ENCODE results near the gene SIAH2. TPM values are rescaled to one million over a fixed set of nuclear protein-coding genes. Genes with fewer than 3 reads are reported as not detected.

SIAH2 gene
- total and polyA plus RNA-seq, 12 donors = 22.1 to 216 (median 107) TPM

- Histone ChIP-seq H3K27ac (peak overlapping the region in 3 of 5 donors; percentile 61 to 99 (median 62)), H3K4me1 (replicated peaks in 1 of 2) (peaks cover 74 to 98% of the 10 kb centered on the region in 2 donors), H3K9me3 (replicated peaks in 1 of 3) (no peaks in the 10 kb centered on the region), H3K4me3 (no peak overlapping the region), H3K36me3 (replicated peaks in 1 of 2) (peaks cover 0 to 8% of the 10 kb centered on the region in 2 donors), H3K27me3 (no peaks in the 10 kb centered on the region)
- peak in 1 of 7 donors; percentile 17 for DNase-seq
- WGBS, 4 donors = 41 to 66% (median 63%) methylated on average over 2 of the region's 2 CpGs
- TF ChIP-seq POLR2A (IDR thresholded peaks at IDR 0.05) (no peak), CTCF (IDR thresholded peaks at IDR 0.05) (no peak)
- intact Hi-C loops (cut with DNase I) = no loop called here
Measured at GRCh38 chr3:150751781-150752263, 11.1 kb downstream of the SIAH2 start.

GRCh38 chr3:150749255-150749654 is 13.7 kb downstream of the SIAH2 start:
- peaks cover 0 to 8% of the 10 kb centered on the region in 2 donors for H3K36me3 ChIP-seq (replicated peaks in 1 of 2)
- intact Hi-C loops (cut with DNase I) = no loop called here
- 33 to 46% (median 44%) methylated on average over 6 of the region's 6 CpGs for WGBS, 4 donors
- no peaks in the 10 kb centered on the region for H3K9me3 ChIP-seq (replicated peaks in 1 of 3)
- H3K27me3 ChIP-seq = no peaks in the 10 kb centered on the region
- H3K27ac ChIP-seq = peak overlapping the region; percentile 41 to 87 (median 75)
- H3K4me3 ChIP-seq = no peak overlapping the region
- TF ChIP-seq POLR2A (IDR thresholded peaks at IDR 0.05) (no peak), CTCF (IDR thresholded peaks at IDR 0.05) (no peak)
- peak in 2 of 7 donors; percentile 5 to 12 for DNase-seq
- peaks cover 65 to 97% of the 10 kb centered on the region in 2 donors for H3K4me1 ChIP-seq (replicated peaks in 1 of 2)

GRCh38 chr3:150748684-150749047 is 14.3 kb downstream of the SIAH2 start:
- Histone ChIP-seq H3K4me3 (no peak overlapping the region), H3K9me3 (replicated peaks in 1 of 3) (no peaks in the 10 kb centered on the region), H3K27me3 (no peaks in the 10 kb centered on the region), H3K36me3 (replicated peaks in 1 of 2) (peaks cover 0 to 8% of the 10 kb centered on the region in 2 donors), H3K27ac (peak overlapping the region; percentile 41 to 87 (median 75)), H3K4me1 (replicated peaks in 1 of 2) (peaks cover 68 to 97% of the 10 kb centered on the region in 2 donors)
- intact Hi-C loops (cut with DNase I) = no loop called here
- 25 to 40% (median 39%) methylated on average over 1 of the region's 1 CpG for WGBS, 4 donors
- TF ChIP-seq CTCF (IDR thresholded peaks at IDR 0.05) = no peak
- no peak for DNase-seq

- peak in 1 of 2 donors; percentile 31 for TF ChIP-seq POLR2A (IDR thresholded peaks at IDR 0.05)
- no peak for TF ChIP-seq CTCF (IDR thresholded peaks at IDR 0.05)
- WGBS, 4 donors = 40 to 65% (median 44%) methylated on average over 5 of the region's 5 CpGs
- DNase-seq = peak in 2 of 7 donors; percentile 8 to 18
- Histone ChIP-seq H3K4me3 (no peak overlapping the region), H3K27me3 (no peaks in the 10 kb centered on the region), H3K9me3 (replicated peaks in 1 of 3) (no peaks in the 10 kb centered on the region), H3K36me3 (replicated peaks in 1 of 2) (peaks cover 0 to 5% of the 10 kb centered on the region in 2 donors), H3K27ac (peak overlapping the region; percentile 41 to 87 (median 75)), H3K4me1 (replicated peaks in 1 of 2) (peaks cover 74 to 97% of the 10 kb centered on the region in 2 donors)
- intact Hi-C loops (cut with DNase I) = no loop called here
Measured at GRCh38 chr3:150747886-150748683, 14.9 kb downstream of the SIAH2 start.

Measured in adrenal gland (tissue), 12 donors.